Endothelial cell of hepatic sinusoid (primary cell): ENCODE measurements around the gene FCGBP.

Source experiments
- in situ Hi-C: cut with HindIII; loops from 2 replicates; pipeline ENCODE4 v1.10.0; 2017; ENCODE audit warnings: low sequenced_read_pairs

Gene FCGBP

GRCh38 chr19:39949026-39949747 lies 14.8 kb upstream of the FCGBP start:
- in situ Hi-C loops = loop anchor here (25.0 kb wide), 2 partner anchors 113 to 162 kb away; partner anchors contain the start of genes LEUTX and ZNF780B

- in situ Hi-C loops = loop anchor here (25.0 kb wide), 2 partner anchors 116 to 159 kb away; partner anchors contain the start of genes LEUTX and ZNF780B
Measured at GRCh38 chr19:39946532-39946931, 12.1 kb upstream of the FCGBP start.

DNA sequence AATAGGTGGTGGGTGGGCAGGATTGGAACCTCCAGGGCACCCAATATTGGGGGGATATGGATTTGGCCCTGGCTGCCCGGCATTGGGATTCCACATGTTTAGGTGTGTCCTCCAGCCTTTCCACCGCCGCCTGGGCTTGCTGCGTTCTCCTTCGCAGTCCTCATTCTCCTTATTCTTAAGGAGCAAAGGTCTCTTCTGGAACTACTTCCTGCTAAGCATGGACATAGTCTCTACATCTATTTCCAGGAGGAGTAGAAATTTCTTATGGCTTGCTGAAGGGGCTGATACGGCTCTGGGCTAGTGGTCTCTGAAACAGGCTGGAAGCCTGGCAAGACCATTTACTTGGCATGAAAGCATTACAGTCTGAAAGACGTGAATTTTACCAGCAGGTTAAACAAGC lies 9.2 kb upstream of the FCGBP start:
- in situ Hi-C loops = loop anchor here (25.0 kb wide), 2 partner anchors 119 to 156 kb away; partner anchors contain the start of genes LEUTX and ZNF780B

DNA sequence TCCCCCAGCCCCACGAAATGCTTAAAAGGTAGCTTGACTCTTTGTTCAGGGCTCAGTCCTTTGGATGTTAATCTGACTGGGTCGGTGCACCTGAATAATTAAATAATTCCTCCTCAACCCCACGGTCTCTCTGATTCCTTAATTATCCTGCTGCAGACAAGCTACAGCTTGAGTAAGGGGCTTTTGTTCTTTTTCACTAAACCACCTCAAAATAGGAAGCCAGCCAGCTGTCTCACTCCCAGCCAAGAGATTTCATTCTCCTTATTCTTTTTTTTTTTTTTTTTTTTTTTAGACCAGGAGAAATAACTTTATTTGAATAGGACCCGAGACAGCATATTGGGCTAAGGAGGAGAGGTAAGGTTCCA lies 7.9 kb upstream of the FCGBP start:
- in situ Hi-C loops = loop anchor here (25.0 kb wide), 2 partner anchors 120 to 155 kb away; partner anchors contain the start of genes LEUTX and ZNF780B

GRCh38 chr19:39941615-39942365 lies 7.4 kb upstream of the FCGBP start:
- in situ Hi-C loops = loop anchor here (25.0 kb wide), 2 partner anchors 121 to 154 kb away; partner anchors contain the start of genes LEUTX and ZNF780B

DNA sequence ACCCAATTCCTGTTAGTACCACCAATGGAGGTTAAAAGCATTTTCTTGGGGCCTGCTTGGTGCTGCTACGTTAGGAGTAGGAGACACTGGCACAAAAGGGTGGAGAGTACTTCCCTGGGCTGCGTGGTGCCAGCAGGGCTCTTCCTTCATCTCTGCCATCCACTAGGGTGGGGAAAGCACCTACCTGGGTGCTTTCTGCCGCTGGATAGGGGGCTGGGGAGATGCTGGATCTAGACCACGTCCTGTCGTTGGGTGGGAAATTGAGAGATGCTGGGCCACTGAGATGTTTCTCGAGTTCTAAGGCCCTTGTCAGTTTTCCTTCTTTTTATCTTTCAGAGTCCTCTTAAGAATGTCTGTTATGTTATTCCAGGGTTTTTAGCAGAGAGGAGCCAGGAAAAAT lies 6.7 kb upstream of the FCGBP start:
- in situ Hi-C loops = loop anchor here (25.0 kb wide), 2 partner anchors 121 to 154 kb away; partner anchors contain the start of genes LEUTX and ZNF780B

DNA sequence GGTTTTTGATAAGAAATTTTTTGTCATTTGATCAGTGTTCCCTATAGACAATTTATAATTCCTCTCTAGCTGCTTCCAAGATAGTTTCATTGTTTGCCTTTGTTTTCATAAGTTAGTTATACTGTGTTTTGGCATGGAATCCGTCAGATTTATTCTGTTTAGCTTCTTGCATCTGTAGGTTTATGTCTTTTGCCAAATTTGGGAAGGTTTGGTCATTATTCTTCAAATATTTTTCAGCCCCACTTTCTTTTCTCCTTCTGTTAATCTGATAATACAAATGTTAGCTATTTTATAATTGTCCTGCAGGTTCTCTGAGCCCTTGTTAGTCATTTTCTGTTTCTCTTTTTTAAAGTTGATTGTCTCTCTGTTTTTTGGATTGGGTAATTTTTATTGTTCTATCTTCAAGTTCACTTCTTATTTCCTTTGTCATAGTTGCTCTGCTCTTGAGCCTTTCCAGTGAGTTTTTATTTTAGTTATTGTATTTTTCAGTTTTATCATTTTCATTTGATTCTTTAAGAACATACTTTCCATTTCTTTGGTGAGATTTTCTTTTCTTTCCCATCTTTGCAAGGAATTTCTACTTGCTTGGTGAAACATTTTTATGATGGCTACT lies 5.9 kb upstream of the FCGBP start:
- in situ Hi-C loops = loop anchor here (25.0 kb wide), 2 partner anchors 122 to 153 kb away; partner anchors contain the start of genes LEUTX and ZNF780B

DNA sequence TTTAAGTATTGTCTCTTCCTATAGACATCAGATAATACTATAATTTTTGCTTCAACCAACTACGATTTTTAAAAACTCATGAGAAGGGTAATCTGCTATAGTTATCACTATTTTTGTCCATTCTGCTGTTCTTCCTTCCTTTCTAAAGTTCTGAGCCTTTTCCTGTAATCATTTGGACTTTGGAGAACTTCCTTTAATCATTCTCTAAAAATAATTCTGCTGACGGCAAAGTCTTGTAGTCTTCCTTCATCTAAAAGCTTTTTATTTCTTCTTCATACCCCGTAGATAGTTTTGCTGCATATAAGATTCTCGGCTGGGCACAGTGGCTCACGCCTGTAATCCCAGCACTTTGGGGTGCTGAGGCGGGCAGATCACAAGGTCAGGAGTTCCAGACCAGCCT lies 5.1 kb upstream of the FCGBP start:
- in situ Hi-C loops = loop anchor here (10.0 to 25.0 kb wide), 3 partner anchors 75 to 152 kb away; partner anchors contain the start of genes LEUTX and ZNF780B

DNA sequence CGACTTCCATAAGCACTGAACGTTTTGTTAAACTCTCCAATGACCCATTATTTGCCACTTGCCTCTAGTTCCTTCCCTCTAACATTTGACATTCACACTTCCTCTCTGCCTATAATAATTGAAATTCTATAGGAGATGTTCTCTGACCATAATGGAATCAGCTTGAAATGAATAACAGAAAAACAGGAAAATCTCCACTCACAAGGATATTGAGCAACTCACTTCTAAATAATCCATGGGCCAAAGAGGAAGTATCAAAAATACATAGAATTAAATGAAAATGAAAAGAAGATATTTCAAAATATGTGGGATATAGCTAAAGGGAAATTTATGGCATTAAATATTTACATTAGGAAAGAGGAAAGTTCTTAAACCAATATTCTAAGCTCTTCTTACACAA lies 3.4 kb upstream of the FCGBP start:
- in situ Hi-C loops = loop anchor here (10.0 to 25.0 kb wide), 3 partner anchors 73 to 150 kb away; partner anchors contain the start of genes LEUTX and ZNF780B

DNA sequence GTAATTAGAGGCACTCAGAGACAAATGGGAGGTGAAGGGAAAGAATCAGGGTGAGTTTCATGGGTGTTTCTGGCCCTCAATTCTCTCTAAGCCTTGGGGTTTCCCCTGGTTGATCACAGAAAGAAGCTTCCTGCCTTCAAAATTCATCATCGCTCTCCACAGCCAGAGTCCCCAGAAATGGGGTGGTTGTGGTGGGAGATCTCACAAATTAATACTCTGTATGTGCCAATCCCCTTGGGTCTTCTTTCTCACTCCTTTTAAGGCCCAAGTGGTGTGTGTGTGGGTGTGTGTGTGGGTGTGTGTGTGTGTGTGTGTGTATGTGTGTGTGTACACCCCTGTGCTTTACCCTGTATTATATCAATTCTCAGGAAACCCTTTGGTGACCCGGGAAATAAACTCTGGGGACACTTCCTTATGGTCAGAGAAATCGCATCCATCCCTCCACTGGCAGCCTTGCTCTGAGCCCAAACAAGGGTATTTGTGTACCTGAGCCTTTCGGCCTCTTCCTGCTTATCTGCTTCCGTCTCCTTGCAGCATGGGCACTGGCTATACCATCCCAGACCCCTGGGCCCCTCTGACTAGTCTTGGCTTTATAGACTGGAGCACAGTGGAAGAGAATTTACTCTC lies 2.8 kb upstream of the FCGBP start:
- in situ Hi-C loops = loop anchor here (10.0 to 25.0 kb wide), 3 partner anchors 72 to 150 kb away; partner anchors contain the start of genes LEUTX and ZNF780B

DNA sequence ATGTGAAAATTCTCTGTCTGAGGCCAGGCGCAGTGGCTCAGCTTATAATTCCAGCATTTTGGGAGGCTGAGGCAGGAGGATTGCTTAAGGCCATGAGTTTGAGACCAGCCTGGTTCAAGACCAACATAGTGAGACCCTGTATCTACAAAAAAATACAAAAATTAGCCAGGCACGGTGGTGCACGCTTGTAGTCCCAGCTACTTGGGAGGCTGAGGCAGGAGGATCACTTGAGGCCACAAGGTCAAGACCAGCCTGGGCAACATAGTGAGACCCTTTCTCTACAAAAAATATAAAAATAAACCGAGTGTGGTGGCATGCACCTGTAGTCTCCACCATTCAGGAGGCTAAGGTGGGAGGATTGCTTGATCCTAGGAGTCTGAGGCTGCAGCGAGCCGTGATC lies 2.2 kb upstream of the FCGBP start:
- in situ Hi-C loops = loop anchor here (10.0 to 25.0 kb wide), 3 partner anchors 72 to 149 kb away; partner anchors contain the start of genes LEUTX and ZNF780B

DNA sequence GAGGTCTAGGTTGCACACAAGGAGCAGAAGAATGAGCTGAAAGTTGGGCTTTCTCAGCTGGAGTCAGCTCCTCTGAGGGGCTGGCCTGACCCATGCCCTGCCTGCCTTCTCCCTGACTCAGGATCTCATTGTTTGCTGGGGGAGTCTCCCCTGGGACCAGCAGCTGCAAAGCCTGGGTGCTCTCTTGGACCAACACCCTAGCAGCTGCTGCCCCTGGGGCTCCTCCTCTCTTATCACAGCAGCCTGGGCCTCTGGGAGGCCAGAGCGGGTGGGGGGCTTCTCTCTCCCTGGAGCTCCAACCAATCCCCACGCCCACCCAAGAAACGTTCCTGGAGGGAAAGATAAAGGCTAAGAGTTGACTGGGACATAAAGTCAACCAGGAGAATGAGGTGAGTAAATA lies 1.6 kb upstream of the FCGBP start:
- in situ Hi-C loops = loop anchor here (10.0 to 25.0 kb wide), 3 partner anchors 71 to 149 kb away; partner anchors contain the start of genes LEUTX and ZNF780B

GRCh38 chr19:39935364-39935661 lies 879 bp upstream of the FCGBP start:
- in situ Hi-C loops = loop anchor here (10.0 to 25.0 kb wide), 3 partner anchors 71 to 148 kb away; partner anchors contain the start of genes LEUTX and ZNF780B

- in situ Hi-C loops = loop anchor here (10.0 to 25.0 kb wide), 3 partner anchors 65 to 142 kb away; partner anchors contain the start of genes LEUTX and ZNF780B
Measured at GRCh38 chr19:39929750-39930149, 4.7 kb downstream of the FCGBP start.

GRCh38 chr19:39928357-39928725 lies 6.1 kb downstream of the FCGBP start:
- in situ Hi-C loops = loop anchor here (25.0 kb wide), 2 partner anchors 134 to 141 kb away; partner anchors contain the start of genes LEUTX and ZNF780B

DNA sequence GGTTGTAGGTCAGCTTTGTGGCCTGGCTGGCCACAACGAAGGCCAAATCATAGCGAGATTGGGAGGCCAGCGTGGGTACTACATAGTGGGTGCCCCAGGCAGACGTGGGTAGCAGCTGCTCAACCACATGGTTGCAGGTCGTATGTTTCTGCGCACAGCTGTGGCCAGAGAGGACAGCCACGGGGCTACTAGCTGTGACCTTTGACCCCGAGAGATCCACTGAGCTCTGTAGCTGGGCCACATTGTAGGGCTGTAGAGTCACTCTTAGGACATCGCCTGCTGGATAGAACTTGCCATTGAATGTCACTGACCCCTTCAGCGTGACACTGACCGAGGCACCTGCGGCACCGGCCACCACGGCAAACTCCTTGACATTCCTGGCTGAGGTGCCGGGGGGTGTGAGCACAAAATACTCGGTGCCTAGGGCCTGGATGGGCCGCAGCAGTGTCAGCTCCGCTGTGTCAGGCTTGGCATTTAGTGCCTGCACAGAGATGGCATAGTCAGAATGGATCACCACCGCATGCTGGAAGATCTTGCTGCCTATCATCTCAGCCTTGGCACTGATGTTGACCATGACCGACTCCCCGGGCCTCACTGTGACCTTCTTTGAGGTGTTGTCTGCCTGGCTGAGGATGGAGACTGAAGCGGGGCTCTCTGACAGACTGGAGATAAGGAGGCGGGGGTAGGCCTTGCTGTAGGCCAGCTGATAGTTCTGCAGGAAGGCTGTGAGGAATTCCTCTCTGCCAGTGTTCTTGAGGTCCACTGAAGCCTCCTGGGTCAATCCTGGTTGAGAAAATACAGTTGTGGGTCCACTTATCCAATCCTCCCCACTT lies 6.7 kb downstream of the FCGBP start:
- in situ Hi-C loops = loop anchor here (25.0 kb wide), 2 partner anchors 135 to 140 kb away; partner anchors contain the start of genes LEUTX and ZNF780B

GRCh38 chr19:39927076-39927475 lies 7.4 kb downstream of the FCGBP start:
- in situ Hi-C loops = loop anchor here (25.0 kb wide), 2 partner anchors 135 to 140 kb away; partner anchors contain the start of genes LEUTX and ZNF780B

GRCh38 chr19:39926170-39926760 lies 8.2 kb downstream of the FCGBP start:
- in situ Hi-C loops = loop anchor here (25.0 kb wide), 2 partner anchors 136 to 139 kb away; partner anchors contain the start of genes LEUTX and ZNF780B
